C4-2B (cell line): ENCODE results near the gene GRB2.
"Not testable (repeated sequence)": the region's sequence is repeated elsewhere in the genome, so short reads cannot be mapped to it uniquely, and the experiment has no call there.

ENCODE experiments used
- H3K27ac ChIP-seq: fragments of 450-650 bp; 2 replicates; pipeline ENCODE4 v1.5.1; 2017
- CTCF ChIP-seq: fragments of 450-650 bp; conservative IDR thresholded peaks from 2 replicates; pipeline ENCODE4 v1.5.1; 2017; ENCODE audit warnings: mild to moderate bottlenecking
- ZFX ChIP-seq: fragments of 450-650 bp; IDR thresholded peaks from 2 replicates; pipeline ENCODE4 v1.6.1; 2017

Gene GRB2

DNA sequence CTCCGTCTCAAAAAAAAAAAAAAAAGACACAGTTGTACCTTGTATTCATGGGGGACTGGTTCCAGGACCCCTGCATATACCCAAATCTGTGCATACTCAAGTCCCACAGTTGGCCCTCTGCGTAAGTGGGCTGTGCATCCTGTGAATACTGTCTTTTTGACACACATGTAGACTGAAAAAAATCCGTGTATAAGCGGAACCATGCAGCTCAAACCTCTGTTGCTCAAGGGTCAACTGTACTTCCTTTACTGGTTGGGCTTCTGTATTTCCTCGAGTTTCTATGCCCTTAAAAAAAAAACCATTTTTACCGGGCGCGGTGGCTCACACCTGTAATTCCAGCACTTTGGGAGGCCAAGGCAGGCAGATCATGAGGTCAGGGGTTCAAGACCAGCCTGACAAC lies 52.3 kb downstream of the GRB2 start:
- no peak for TF ChIP-seq CTCF
- TF ChIP-seq ZFX, result no peak

GRCh38 chr17:75352079-75352569 lies 53.4 kb downstream of the GRB2 start:
- no peak for TF ChIP-seq ZFX
- TF ChIP-seq CTCF, result no peak
- no peak overlapping the region for H3K27ac ChIP-seq

More for the DNA sequence above, 52.3 kb downstream of the GRB2 start:
- H3K27ac ChIP-seq, result no peak overlapping the region

GRCh38 chr17:75350706-75351105 lies 54.8 kb downstream of the GRB2 start:
- TF ChIP-seq ZFX (no peak), CTCF (no peak)
- no peak overlapping the region for H3K27ac ChIP-seq

GRCh38 chr17:75350029-75350428 lies 55.4 kb downstream of the GRB2 start:
- no peak overlapping the region for H3K27ac ChIP-seq
- no peak for TF ChIP-seq ZFX
- no peak for TF ChIP-seq CTCF

DNA sequence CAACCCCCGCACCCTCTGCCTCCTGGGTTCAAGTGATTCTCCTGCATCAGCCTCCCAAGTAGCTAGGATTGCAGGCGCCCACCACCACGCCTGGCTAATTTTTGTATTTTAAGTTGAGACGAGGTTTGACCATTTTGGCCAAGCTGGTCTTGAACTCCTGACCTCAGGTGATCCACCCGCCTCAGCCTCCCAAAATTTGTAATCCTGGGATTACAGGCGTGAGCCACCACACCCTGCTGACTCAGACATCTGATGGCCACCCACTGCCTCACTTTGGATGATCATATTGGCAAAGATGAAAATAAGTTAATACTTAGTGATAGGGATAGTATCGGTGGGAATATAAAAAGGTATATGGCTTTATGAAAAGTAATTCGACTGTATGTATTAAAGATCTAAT lies 55.9 kb downstream of the GRB2 start:
- no peak for TF ChIP-seq ZFX
- no peak for TF ChIP-seq CTCF
- no peak overlapping the region for H3K27ac ChIP-seq

GRCh38 chr17:75348386-75349012 lies 57.0 kb downstream of the GRB2 start:
- TF ChIP-seq CTCF, result no peak
- no peak for TF ChIP-seq ZFX
- no peak overlapping the region for H3K27ac ChIP-seq

GRCh38 chr17:75346906-75347305 lies 58.6 kb downstream of the GRB2 start:
- no peak for TF ChIP-seq ZFX
- no peak for TF ChIP-seq CTCF
- H3K27ac ChIP-seq, result no peak overlapping the region

- not testable (repeated sequence) for H3K27ac ChIP-seq
Measured at GRCh38 chr17:75346368-75346767, 59.1 kb downstream of the GRB2 start.
